ENCODE measurements around the gene SYT1. TPM values are rescaled to one million over a fixed set of nuclear protein-coding genes. Genes with fewer than 3 reads are reported as not detected.

SYT1 gene
- total RNA-seq, 1 experiment from 2014 or later, result 44.9 TPM

DNA sequence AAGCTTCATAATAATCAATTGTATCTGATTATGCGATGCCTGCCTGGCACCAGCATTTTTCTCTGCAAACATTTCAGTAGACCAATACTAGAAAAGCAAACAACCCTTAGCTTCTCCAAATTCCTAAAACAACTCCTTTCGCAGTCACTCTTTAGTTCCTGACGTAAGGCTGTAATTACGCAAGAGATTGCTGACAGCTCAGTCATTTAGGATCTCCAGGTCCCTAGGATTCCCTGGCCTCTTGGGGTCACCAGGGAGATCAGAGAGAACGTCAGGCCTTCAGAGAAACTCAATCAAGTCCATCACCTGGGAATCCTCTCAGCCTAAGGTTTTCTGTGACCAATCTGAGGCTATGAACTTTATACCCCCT lies 435.6 kb downstream of the SYT1 start:
- ChIA-PET CTCF (no interaction called here), POLR2A (no interaction called here), RAD21 (ENCODE audit: low non-redundant PET in 1 of 2, low total read pairs in 2 of 2, uncharacterized antibody in 2 of 2, unreplicated experiment in 2 of 2) (no interaction called here)
- no peak overlapping the region for H3K27ac ChIP-seq (ENCODE audit: low read depth, low read length)
- ATAC-seq, result no peak
- DNase-seq (ENCODE audit: low read depth, low spot score), result no peak
- H3K79me2 ChIP-seq (ENCODE audit: insufficient read depth, low read length), result no peaks in the 10 kb centered on the region
- H3K4me2 ChIP-seq (ENCODE audit: low read length), result no peak overlapping the region
- H2AFZ ChIP-seq (ENCODE audit: low read depth, low read length, poor library complexity, severe bottlenecking), result no peak overlapping the region
- H3K27me3 ChIP-seq (ENCODE audit: insufficient read depth, low read length), result no peaks in the 10 kb centered on the region
- H3K36me3 ChIP-seq (ENCODE audit: control insufficient read depth in 1 of 2, insufficient read depth in 2 of 2, low read length in 2 of 2), result peaks cover 2 to 3% of the 10 kb centered on the region in 2 experiments; a peak in 1 of 4 replicates
- no peaks in the 10 kb centered on the region for H3K9me2 ChIP-seq (ENCODE audit: insufficient read depth)
- TF ChIP-seq JUND (IDR thresholded peaks at IDR 0.05) (no peak), ZFX (IDR thresholded peaks at IDR 0.05) (no peak), POLR2AphosphoS5 (IDR thresholded peaks at IDR 0.05; ENCODE audit: low read depth, low read length) (no peak), TCF7L2 (IDR thresholded peaks at IDR 0.05; ENCODE audit: borderline replicate concordance, extremely low read depth, insufficient read depth, insufficient read length) (no peak), POLR2A (IDR thresholded peaks at IDR 0.05; ENCODE audit: borderline replicate concordance, extremely low read depth, insufficient read depth, insufficient read length) (no peak), CBX3 (IDR thresholded peaks at IDR 0.05; ENCODE audit: low read depth) (no peak), EZH2phosphoT487 (IDR thresholded peaks at IDR 0.05; ENCODE audit: borderline replicate concordance) (no peak), ATF3 (IDR thresholded peaks at IDR 0.05) (no peak), CEBPB (IDR thresholded peaks at IDR 0.05; ENCODE audit: low read depth) (no peak), SIN3A (IDR thresholded peaks at IDR 0.05; ENCODE audit: low read depth) (no peak)
- TF ChIP-seq, protein P1, sequence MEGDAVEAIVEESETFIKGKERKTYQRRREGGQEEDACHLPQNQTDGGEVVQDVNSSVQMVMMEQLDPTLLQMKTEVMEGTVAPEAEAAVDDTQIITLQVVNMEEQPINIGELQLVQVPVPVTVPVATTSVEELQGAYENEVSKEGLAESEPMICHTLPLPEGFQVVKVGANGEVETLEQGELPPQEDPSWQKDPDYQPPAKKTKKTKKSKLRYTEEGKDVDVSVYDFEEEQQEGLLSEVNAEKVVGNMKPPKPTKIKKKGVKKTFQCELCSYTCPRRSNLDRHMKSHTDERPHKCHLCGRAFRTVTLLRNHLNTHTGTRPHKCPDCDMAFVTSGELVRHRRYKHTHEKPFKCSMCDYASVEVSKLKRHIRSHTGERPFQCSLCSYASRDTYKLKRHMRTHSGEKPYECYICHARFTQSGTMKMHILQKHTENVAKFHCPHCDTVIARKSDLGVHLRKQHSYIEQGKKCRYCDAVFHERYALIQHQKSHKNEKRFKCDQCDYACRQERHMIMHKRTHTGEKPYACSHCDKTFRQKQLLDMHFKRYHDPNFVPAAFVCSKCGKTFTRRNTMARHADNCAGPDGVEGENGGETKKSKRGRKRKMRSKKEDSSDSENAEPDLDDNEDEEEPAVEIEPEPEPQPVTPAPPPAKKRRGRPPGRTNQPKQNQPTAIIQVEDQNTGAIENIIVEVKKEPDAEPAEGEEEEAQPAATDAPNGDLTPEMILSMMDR (IDR thresholded peaks at IDR 0.05 in 2 of 3, conservative IDR thresholded peaks at IDR 0.05 in 1 of 3; ENCODE audit: borderline replicate concordance in 1 of 3, insufficient read depth in 1 of 3, low read depth in 2 of 3, low read length in 2 of 3), result no peak
- H3K9me3 ChIP-seq (ENCODE audit: control insufficient read depth in 1 of 2, insufficient read depth in 1 of 2, low read depth in 1 of 2, low read length in 2 of 2), result no peaks in the 10 kb centered on the region
- H3K4me1 ChIP-seq (ENCODE audit: control insufficient read depth in 1 of 2, insufficient read depth in 2 of 2, low read length in 2 of 2), result no peaks in the 10 kb centered on the region
- no peaks in the 10 kb centered on the region for H4K20me1 ChIP-seq (ENCODE audit: insufficient read depth)
- no peak overlapping the region for H3K9ac ChIP-seq (ENCODE audit: low read length)
- H3K4me3 ChIP-seq (replicated peaks in 1 of 2; ENCODE audit: low read depth in 1 of 2, low read length in 2 of 2), result no peak overlapping the region
- BruUV-seq (replicated peaks), result no TSS peak
- intact Hi-C loops (cut with micrococcal nuclease), result no loop called here

Measured in HCT116 (cell line).